ENCODE measurements around the gene CHCHD1. TPM values are rescaled to one million over a fixed set of nuclear protein-coding genes. Genes with fewer than 3 reads are reported as not detected.

Gene CHCHD1
- total RNA-seq, 1 donor from 2014 or later, result 19.4 TPM

DNA sequence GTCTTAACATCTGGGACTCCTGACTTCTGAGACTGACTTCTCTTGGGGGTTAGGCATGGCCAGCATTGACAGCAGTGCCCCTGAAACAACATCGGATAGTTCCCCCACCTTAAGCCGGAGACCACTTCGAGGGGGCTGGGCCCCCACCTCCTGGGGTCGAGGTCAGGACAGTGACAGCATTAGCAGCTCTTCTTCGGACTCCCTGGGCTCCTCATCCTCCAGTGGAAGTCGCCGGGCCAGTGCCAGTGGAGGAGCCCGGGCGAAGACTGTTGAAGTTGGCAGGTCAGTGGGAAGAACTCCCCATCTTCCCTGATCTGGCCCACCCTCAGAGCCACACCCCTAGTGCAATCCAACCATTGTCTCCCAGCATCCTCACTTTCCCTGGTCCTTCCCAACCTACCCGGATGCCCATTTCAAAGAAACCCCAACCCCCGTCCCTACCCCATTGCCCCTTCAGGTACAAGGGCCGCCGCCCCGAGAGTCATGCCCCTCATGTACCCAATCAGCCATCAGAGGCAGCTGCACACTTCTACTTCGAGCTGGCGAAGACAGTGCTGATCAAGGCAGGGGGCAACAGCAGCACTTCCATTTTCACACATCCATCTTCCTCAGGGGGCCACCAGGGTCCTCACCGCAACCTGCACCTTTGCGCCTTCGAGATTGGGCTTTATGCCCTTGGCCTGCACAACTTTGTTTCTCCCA lies 15.6 kb downstream of the CHCHD1 start:
- intact Hi-C loops (cut with DNase I), result no loop called here
- H3K36me3 ChIP-seq, result peaks cover 99% of the 10 kb centered on the region
- no peaks in the 10 kb centered on the region for H3K9me3 ChIP-seq
- H3K4me1 ChIP-seq, result no peaks in the 10 kb centered on the region
- no peak overlapping the region for H3K27ac ChIP-seq
- no peaks in the 10 kb centered on the region for H3K27me3 ChIP-seq
- no peak for ATAC-seq
- peak; percentile 55 for DNase-seq
- TF ChIP-seq, protein P1, sequence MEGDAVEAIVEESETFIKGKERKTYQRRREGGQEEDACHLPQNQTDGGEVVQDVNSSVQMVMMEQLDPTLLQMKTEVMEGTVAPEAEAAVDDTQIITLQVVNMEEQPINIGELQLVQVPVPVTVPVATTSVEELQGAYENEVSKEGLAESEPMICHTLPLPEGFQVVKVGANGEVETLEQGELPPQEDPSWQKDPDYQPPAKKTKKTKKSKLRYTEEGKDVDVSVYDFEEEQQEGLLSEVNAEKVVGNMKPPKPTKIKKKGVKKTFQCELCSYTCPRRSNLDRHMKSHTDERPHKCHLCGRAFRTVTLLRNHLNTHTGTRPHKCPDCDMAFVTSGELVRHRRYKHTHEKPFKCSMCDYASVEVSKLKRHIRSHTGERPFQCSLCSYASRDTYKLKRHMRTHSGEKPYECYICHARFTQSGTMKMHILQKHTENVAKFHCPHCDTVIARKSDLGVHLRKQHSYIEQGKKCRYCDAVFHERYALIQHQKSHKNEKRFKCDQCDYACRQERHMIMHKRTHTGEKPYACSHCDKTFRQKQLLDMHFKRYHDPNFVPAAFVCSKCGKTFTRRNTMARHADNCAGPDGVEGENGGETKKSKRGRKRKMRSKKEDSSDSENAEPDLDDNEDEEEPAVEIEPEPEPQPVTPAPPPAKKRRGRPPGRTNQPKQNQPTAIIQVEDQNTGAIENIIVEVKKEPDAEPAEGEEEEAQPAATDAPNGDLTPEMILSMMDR (IDR thresholded peaks at IDR 0.05), result no peak
- H3K4me3 ChIP-seq, result no peak overlapping the region

DNA sequence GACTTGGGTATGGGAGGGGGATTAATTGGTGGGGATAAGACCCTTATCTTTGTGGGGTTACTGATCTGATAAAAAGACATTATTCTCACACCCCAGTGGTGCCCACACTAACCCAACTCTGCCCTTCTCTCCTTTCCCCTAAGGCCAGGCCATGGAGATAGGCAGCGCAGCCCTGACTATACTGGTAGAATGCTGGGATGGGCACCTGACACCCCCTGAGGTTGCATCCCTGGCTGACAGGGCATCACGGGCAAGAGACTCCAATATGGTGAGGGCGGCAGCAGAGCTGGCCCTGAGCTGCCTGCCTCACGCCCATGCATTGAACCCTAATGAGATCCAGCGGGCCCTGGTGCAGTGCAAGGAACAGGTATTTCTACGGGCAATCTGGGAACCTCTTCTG lies 16.2 kb downstream of the CHCHD1 start:
- Histone ChIP-seq H3K36me3 (peaks cover 99% of the 10 kb centered on the region), H3K27ac (no peak overlapping the region), H3K9me3 (no peaks in the 10 kb centered on the region), H3K4me3 (no peak overlapping the region), H3K27me3 (no peaks in the 10 kb centered on the region), H3K4me1 (no peaks in the 10 kb centered on the region)
- no peak for ATAC-seq
- intact Hi-C loops (cut with DNase I), result no loop called here
- DNase-seq, result peak; percentile 30
- TF ChIP-seq, protein P1 (IDR thresholded peaks at IDR 0.05), result no peak

DNA sequence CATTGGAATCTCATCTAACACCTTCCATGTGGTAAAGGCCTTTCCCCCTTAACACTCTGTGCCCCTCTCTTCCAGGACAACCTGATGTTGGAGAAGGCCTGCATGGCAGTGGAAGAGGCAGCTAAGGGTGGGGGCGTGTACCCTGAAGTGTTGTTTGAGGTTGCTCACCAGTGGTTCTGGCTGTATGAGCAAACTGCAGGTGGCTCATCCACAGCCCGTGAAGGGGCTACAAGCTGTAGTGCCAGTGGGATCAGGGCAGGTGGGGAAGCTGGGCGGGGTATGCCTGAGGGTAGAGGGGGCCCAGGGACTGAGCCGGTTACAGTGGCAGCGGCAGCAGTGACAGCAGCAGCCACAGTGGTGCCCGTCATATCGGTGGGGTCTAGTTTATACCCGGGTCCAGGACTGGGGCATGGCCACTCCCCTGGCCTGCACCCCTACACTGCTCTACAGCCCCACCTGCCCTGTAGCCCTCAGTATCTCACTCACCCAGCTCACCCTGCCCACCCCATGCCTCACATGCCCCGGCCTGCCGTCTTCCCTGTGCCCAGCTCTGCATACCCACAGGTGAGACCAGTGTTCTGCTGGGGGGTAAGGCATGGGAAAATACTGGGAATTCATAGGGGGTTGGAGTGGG lies 17.2 kb downstream of the CHCHD1 start:
- TF ChIP-seq, protein P1 (IDR thresholded peaks at IDR 0.05), result no peak
- intact Hi-C loops (cut with DNase I), result no loop called here
- Histone ChIP-seq H3K36me3 (peaks cover 98% of the 10 kb centered on the region), H3K4me3 (no peak overlapping the region), H3K27me3 (no peaks in the 10 kb centered on the region), H3K27ac (no peak overlapping the region), H3K4me1 (no peaks in the 10 kb centered on the region), H3K9me3 (no peaks in the 10 kb centered on the region)
- peak; percentile 9 for ATAC-seq
- peak; percentile 57 for DNase-seq

DNA sequence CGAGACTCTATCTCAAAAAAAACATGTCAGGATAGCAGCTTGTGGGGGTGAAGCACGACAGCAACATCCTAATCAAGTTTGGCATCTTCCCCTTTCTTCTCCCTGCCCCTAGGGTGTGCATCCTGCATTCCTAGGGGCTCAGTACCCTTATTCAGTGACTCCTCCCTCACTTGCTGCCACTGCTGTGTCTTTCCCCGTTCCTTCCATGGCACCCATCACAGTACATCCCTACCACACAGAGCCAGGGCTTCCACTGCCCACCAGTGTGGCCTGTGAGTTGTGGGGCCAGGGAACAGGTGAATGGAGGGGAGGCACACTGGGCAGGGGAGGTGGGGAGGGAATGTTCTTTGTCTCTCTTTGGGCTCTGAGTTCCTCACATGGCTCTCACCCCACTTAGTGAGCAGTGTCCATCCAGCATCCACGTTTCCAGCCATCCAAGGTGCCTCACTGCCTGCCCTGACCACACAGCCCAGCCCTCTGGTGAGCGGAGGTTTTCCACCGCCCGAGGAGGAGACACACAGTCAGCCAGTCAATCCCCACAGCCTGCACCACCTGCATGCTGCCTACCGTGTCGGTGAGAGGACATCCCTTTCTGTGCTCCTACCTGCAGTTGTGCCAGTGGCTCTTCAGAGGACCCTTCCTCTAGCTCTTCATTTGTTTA lies 18.2 kb downstream of the CHCHD1 start:
- DNase-seq (peak; percentile 58), ATAC-seq (no peak)
- Histone ChIP-seq H3K4me1 (no peaks in the 10 kb centered on the region), H3K27ac (no peak overlapping the region), H3K27me3 (no peaks in the 10 kb centered on the region), H3K9me3 (no peaks in the 10 kb centered on the region), H3K36me3 (peaks cover 98% of the 10 kb centered on the region), H3K4me3 (no peak overlapping the region)
- intact Hi-C loops (cut with DNase I), result no loop called here
- TF ChIP-seq, protein P1 (IDR thresholded peaks at IDR 0.05), result no peak

DNA sequence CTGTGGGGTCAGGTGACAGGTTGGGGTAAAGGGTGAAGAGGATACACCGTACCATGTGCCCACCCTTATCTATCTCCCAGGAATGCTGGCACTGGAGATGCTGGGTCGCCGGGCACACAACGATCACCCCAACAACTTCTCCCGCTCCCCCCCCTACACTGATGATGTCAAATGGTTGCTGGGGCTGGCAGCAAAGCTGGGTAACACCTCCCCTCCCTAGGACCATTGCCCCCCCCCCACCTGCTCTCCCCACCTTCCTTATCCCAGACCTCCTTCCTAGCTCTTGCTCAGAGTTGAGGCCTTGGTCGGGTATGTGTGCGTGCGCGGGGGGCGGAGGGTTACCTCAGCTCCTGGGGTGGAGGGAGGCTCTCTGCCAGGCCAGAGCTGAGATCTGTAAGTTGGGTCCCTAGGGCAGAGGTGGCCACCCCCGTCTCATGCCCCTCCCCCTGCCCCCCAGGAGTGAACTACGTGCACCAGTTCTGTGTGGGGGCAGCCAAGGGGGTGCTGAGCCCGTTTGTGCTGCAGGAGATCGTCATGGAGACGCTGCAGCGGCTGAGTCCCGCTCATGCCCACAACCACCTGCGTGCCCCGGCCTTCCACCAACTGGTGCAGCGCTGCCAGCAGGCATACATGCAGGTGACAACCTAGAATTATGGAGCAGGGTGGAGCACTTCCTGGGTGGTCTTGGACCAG lies 18.9 kb downstream of the CHCHD1 start:
- intact Hi-C loops (cut with DNase I), result no loop called here
- ATAC-seq (peak; percentile 1), DNase-seq (peak; percentile 45)
- Histone ChIP-seq H3K4me1 (no peaks in the 10 kb centered on the region), H3K9me3 (no peaks in the 10 kb centered on the region), H3K36me3 (peaks cover 98% of the 10 kb centered on the region), H3K27me3 (no peaks in the 10 kb centered on the region), H3K4me3 (no peak overlapping the region), H3K27ac (no peak overlapping the region)
- TF ChIP-seq, protein P1 (IDR thresholded peaks at IDR 0.05), result no peak

Data from upper lobe of right lung (tissue), 1 donor.